HG03159 (cell line): ENCODE measurements around the gene TFB2M.
A peak's percentile ranks its signal among the peaks of the same experiment; 100 is the strongest.
"Not testable (repeated sequence)": the region's sequence is repeated elsewhere in the genome, so short reads cannot be mapped to it uniquely, and the experiment has no call there.

Experiments used
- ATAC-seq: cut with Tn5 transposase; IDR thresholded peaks from one replicate; pipeline ENCODE4 v1.9.1; 2021; ENCODE audit warnings: mild to moderate bottlenecking, moderate library complexity; ENCODE audit not compliant: unreplicated experiment

TFB2M gene

GRCh38 chr1:246566128-246566812 lies at the start of gene TFB2M, which contains the start of gene CNST:
TSS of gene TFB2M (minus strand) at chr1:246566261. CDS start at chr1:246566138, 123 bp downstream.
TSS of gene CNST (plus strand) at chr1:246566456. CDS start at chr1:246591563, 25,107 bp downstream.
- peak; percentile 88 for ATAC-seq

- no peak for ATAC-seq
Observed at GRCh38 chr1:246613096-246613758, 47.2 kb upstream of the TFB2M start.

GRCh38 chr1:246609632-246610031 lies 43.6 kb upstream of the TFB2M start:
- ATAC-seq: no peak

- ATAC-seq: peak; percentile 62
Observed at GRCh38 chr1:246608616-246609376, 42.7 kb upstream of the TFB2M start.

GRCh38 chr1:246607462-246607861 lies 41.4 kb upstream of the TFB2M start:
- no peak for ATAC-seq

GRCh38 chr1:246605231-246605630 lies 39.2 kb upstream of the TFB2M start:
- not testable (repeated sequence) for ATAC-seq

- no peak for ATAC-seq
Observed at GRCh38 chr1:246602194-246602593, 36.1 kb upstream of the TFB2M start.

- ATAC-seq: no peak
Observed at GRCh38 chr1:246600579-246600978, 34.5 kb upstream of the TFB2M start.

- no peak for ATAC-seq
Observed at GRCh38 chr1:246599315-246599714, 33.3 kb upstream of the TFB2M start.

GRCh38 chr1:246597971-246598370 lies 31.9 kb upstream of the TFB2M start:
- ATAC-seq: no peak

- no peak for ATAC-seq
Observed at GRCh38 chr1:246597340-246597739, 31.3 kb upstream of the TFB2M start.

- no peak for ATAC-seq
Observed at GRCh38 chr1:246595146-246595545, 29.1 kb upstream of the TFB2M start.

- ATAC-seq: no peak
Observed at GRCh38 chr1:246592695-246593094, 26.6 kb upstream of the TFB2M start.

GRCh38 chr1:246591958-246592357 lies 25.9 kb upstream of the TFB2M start:
- ATAC-seq: no peak

GRCh38 chr1:246591504-246591903 lies 25.4 kb upstream of the TFB2M start:
- peak; percentile 96 for ATAC-seq

- peak; percentile 47 for ATAC-seq
Observed at GRCh38 chr1:246591047-246591446, 25.0 kb upstream of the TFB2M start.

GRCh38 chr1:246589919-246590318 lies 23.9 kb upstream of the TFB2M start:
- not testable (repeated sequence) for ATAC-seq

GRCh38 chr1:246588159-246588721 lies 22.2 kb upstream of the TFB2M start:
- no peak for ATAC-seq

GRCh38 chr1:246587606-246588005 lies 21.5 kb upstream of the TFB2M start:
- ATAC-seq: no peak

GRCh38 chr1:246587032-246587431 lies 21.0 kb upstream of the TFB2M start:
- no peak for ATAC-seq

GRCh38 chr1:246583448-246584185 lies 17.6 kb upstream of the TFB2M start:
- ATAC-seq: no peak
